GM18909 (cell line): ENCODE results near the gene ELP5.

Experiments used
- ATAC-seq: cut with Tn5 transposase; IDR thresholded peaks from one replicate; pipeline ENCODE4 v1.9.1; 2021; ENCODE audit warnings: mild to moderate bottlenecking; ENCODE audit not compliant: unreplicated experiment, poor library complexity

Gene ELP5

DNA sequence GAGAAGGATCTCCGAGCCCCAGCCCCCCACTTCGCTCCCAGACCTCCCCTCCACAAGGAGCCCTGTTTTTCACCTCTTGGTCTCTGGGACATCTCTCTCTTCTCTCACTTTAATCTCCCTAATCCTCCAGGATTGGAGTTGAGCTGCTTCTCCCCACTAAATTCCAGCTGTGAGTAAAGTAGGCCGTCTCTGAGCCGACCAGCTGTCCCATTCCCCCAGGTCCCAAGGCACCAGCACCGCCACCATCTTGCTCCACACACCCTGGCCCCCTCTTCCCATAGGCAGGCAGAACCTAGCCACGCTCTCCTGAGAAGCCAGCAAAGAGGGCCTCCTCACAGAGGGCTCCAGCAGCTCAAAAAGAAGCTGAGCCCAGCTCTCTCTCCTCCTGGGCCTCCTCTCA, 33.3 kb upstream of the ELP5 start:
- ATAC-seq = no peak

DNA sequence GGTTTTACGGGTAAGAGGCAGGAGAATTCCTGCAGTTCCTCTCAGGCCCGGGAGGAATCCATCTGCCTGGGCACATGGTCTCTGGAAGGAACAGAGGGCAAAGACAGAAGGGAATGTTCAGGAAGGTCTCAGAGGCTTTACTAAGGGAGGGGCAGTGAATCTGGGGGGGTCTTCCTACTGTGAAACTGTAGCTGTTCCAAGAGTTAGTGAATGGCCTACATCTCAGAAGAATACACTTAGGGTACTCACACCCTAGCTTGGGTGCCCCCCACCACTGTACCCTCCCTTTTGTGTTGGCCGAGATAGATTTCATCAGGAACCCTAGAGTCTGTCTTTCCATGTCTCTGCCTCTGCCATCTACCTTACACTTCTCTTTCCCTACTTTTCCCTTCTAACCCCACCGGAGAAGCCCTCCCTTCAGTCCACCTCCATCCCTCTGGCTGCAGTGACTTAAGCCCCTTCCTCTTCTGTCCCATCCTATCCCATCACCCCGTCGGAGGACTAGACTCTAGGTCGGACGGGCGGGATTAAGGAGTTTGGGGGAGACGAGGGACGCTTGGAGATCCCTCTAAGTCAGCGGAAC, 32.7 kb upstream of the ELP5 start:
- no peak for ATAC-seq

GRCh38 chr17:7219812-7220592, 32.0 kb upstream of the ELP5 start, which contains the start of the genes ACADVL and DLG4:
Gene ACADVL, plus strand, starts transcription at chr17:7219938. Its CDS starts 47 bp downstream, at chr17:7219985.
Gene DLG4, minus strand, starts transcription at chr17:7219836.
- ATAC-seq = no peak

DNA sequence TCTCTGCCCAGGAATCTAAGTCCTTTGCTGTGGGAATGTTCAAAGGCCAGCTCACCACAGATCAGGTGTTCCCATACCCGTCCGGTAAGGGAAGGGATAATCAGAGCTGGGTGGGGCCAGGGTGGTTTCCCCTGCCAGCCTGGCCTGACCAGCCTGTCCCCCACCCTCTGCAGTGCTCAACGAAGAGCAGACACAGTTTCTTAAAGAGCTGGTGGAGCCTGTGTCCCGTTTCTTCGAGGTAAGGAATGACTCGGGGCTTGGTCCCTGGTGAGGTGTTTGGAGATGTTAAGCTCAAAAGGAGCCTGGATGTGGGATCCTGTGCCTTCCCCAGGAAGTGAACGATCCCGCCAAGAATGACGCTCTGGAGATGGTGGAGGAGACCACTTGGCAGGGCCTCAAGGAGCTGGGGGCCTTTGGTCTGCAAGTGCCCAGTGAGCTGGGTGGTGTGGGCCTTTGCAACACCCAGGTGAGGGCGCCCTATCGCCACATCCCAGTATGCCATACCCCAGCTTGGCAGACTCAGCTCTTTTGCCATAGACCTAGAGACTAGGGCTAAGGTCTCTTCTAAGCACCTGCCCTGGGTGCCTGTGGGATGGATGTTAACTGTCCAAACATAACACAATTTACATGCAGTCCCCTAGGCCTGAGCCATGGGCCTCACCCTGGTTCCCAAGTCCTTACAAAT, 31.3 kb upstream of the ELP5 start:
- ATAC-seq = no peak

DNA sequence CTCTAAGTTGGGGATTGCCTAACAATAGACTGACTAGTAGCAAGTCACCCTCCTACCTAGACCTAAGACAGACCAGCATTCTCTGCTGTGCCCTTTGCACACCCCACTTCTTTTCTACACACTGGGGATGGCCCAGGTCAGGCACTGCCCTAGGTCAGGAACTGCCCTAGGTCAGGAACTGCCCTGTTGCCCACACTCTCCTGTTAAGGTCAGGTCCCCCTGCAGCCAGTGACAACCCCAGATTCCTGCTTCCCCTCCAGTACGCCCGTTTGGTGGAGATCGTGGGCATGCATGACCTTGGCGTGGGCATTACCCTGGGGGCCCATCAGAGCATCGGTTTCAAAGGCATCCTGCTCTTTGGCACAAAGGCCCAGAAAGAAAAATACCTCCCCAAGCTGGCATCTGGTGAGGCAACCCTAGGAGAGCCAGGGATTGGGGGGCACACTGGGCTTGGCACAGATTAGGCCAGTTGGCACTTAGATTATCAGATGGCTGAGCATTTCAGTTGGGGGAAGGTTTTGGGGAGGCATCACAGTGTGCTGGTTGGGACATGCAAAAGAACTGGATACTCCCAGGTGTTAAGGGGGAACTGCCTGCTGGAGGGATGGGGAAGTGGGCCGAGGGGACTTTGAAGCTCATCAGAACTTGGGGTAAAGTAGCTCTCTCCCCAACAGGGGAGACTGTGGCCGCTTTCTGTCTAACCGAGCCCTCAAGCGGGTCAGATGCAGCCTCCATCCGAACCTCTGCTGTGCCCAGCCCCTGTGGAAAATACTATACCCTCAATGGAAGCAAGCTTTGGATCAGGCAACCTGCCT, 30.5 kb upstream of the ELP5 start:
- ATAC-seq = no peak

- ATAC-seq = no peak
Measured at GRCh38 chr17:7222093-7222971, 29.7 kb upstream of the ELP5 start.

DNA sequence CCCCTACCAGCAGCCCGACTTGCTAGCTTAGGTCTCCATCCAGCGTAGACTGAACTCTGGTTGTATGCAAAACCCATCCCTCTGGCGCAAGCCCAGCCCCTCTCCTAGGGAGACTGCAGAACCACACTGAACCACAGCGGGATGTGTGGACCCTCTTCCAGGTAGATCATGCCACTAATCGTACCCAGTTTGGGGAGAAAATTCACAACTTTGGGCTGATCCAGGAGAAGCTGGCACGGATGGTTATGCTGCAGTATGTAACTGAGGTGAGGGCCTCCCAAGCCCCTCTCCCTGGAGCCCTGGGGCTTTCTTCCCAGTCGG, 29.1 kb upstream of the ELP5 start:
- ATAC-seq = no peak

DNA sequence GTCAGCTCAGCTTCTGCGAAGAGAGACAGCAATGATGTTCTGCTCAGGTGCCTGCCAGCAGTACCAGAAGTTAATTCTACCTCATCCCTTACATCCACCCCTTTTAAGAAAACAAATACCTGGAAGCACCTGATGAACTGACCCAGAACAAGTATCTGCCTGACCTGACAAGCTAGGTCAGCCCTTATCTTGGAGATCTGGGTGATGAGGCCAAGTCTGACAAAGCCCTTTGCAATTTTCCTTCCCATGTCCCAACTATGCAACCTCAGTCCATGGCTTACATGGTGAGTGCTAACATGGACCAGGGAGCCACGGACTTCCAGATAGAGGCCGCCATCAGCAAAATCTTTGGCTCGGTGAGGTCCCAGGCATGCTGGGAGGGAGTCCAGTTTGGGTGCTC, 28.6 kb upstream of the ELP5 start:
- ATAC-seq = no peak

- ATAC-seq = no peak
Measured at GRCh38 chr17:7224110-7224509, 27.9 kb upstream of the ELP5 start.

GRCh38 chr17:7224661-7225111, 27.3 kb upstream of the ELP5 start:
- no peak for ATAC-seq

GRCh38 chr17:7225711-7226331, 26.2 kb upstream of the ELP5 start:
- no peak for ATAC-seq

DNA sequence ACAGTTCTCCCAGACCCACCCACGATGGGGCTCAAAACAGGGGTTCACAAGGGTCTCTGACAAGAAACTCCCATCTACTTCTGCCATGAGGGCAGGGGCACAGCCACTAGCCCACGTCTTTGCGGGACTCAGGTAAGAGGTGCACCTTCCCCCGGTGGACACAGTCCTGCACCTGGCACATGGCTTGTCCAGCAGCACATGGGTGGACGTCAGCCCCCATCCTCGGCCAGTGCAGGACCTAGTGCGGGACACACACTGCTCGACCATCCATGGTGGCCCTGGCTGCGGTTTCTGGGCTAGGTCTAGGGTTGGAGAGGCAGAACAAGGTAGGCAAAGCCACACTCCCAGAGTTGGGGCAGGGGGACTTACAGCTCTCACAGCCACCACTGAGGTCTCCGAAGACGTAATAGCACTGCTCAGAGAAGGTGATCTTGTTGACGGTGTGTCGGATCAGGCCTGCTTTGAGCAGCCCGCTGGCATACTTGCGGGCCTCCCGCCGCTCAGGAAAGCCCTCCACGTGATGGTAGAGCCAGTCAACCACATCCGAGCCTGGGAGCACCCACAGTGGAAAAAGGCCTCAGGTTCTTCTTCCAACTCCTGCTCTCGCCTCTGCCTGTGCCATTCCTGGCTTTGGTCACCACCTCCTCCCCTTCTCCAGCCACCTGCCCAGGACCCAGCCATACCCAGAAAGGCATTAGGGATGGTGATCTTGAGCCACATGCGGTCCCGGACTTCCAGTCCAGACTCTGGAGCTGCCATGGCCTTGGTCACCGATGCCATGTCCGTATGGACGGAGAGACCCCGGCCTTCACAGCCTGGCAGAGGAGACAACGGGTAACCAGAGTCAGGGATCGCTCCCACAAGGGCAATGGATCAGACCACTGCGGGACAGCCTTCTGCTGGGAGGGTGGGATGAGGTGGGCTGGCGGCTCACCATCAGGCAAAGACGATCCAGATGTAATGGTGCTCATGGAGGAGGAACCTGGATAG, 25.0 kb upstream of the ELP5 start:
- no peak for ATAC-seq

- no peak for ATAC-seq
Measured at GRCh38 chr17:7228920-7229319, 23.1 kb upstream of the ELP5 start.

GRCh38 chr17:7229504-7229903, 22.5 kb upstream of the ELP5 start:
- ATAC-seq = no peak

- no peak for ATAC-seq
Measured at GRCh38 chr17:7232114-7232513, 19.9 kb upstream of the ELP5 start.

GRCh38 chr17:7233701-7234082, 18.3 kb upstream of the ELP5 start:
- no peak for ATAC-seq

DNA sequence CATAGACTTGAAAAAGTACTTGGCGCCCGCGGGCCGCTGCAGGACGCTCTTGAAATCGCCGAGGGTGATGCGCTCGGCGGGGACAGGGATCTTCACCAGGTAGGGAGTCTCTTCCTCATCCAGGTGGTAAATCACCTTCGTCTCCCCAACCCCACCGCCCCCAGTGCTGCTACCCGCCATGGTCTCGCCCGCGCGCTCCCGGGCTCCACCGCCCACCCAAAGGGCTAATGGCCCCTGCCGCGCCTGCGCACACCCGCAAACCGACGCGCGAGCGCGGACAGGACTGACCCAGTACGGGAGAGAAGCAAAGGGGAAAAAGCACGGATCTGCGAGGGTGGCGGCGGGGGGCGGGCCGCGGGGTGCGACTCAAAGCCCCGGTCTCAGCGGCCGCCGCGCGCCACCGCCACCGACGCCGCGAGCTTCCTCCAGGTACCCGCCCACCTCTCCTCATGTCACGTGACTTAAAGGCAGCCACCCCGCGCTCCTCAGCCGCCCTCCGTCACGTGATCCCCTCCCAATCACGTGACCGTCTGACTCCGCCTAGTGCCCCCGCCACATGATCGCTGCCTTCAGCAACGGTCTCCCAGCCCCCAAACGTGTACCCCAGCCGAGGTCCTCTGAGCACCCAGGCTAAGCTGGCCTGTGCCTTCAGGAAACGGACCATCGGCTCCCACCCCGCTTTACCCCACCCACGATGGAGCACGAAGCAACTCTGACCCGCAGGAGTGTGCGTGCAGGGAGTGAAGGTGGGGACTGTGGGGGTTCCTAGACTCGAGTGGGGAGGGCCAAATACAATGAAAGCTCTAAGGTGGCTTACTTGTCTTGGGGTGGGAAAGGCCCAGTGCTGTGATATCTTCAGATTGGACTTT, 17.7 kb upstream of the ELP5 start, which contains the start of gene DVL2:
DVL2 (minus strand) TSS at position 435 of the 869 bp plus-strand sequence; CDS start at position 180, 255 bp downstream.
- ATAC-seq = peak; percentile 60
